GM19467 (cell line): Measurements from ENCODE around the gene SPECC1.
"Not testable (repeated sequence)": the region's sequence is repeated elsewhere in the genome, so short reads cannot be mapped to it uniquely, and the experiment has no call there.

Source experiments
- ATAC-seq: cut with Tn5 transposase; IDR thresholded peaks from one replicate; pipeline ENCODE4 v1.9.1; 2021; ENCODE audit warnings: mild to moderate bottlenecking, moderate library complexity; ENCODE audit not compliant: unreplicated experiment

The SPECC1 gene

DNA sequence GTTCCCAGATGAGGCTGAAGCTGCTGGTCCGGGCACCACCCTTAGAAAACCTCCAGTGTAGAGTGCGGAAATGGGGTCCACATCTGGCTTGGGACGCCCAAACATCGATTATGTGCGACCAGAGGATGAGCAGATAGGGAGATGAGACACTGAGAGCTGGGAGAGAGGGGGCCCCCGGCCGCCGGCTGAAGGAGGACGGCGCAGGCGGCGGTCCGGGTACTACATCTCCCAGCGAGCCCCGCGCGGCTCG is 182 bp upstream of the SPECC1 start:
- ATAC-seq, result no peak

DNA sequence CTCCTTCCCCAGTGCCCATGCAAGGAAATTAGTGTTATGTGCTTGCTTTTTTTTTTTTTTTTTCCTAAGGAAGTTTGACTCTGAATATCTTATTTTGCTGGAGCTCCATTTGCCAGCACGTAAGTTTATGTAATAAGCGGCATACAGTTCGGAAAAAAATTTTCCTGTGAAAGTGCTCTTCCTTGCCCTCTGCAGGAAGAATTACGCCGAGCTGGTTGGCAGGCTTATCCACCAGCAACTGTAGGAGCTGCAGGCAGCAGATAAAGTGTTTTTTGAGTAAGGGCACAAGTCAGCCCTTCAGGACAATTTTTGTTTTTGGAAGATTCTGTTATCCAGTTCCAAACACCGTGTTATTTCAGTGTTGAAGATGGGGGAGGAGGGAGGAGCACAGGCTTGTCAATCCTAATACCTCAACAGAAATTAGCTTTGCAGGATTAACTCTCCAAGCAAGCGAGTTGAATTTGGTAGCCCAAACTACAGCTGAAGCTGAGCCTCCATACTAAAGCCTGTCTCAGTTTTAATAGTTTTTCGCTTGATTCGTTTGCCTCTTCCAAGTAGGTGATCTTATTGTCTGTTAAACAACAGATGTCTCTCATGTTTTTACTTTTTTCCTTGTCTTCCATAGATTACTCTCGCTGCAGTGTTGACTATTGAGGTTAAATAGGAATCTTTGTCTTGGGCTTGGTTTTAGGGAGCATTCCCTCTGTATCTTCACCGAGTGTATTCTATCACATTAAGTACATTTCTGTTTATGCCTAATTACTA is 1.1 kb downstream of the SPECC1 start:
- ATAC-seq, result no peak

DNA sequence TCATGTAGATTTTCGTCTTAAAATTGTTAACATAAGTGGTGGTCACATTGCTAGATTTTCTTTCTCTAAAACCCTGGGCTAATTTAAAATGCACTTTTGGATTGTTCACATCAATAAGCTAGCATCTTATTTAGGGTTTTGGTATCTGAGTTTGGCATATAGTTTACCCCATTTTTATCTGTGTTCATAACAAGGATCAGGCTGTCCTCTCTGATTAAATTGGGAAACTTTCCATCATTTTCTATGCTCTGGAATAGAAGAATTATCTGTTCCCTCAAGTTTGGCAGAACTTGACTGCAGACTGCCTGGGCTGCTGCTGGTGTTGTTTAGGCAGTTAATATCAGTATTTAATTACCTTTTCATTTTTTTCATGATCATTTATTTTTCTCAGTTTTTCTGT is 1.8 kb downstream of the SPECC1 start:
- no peak for ATAC-seq

DNA sequence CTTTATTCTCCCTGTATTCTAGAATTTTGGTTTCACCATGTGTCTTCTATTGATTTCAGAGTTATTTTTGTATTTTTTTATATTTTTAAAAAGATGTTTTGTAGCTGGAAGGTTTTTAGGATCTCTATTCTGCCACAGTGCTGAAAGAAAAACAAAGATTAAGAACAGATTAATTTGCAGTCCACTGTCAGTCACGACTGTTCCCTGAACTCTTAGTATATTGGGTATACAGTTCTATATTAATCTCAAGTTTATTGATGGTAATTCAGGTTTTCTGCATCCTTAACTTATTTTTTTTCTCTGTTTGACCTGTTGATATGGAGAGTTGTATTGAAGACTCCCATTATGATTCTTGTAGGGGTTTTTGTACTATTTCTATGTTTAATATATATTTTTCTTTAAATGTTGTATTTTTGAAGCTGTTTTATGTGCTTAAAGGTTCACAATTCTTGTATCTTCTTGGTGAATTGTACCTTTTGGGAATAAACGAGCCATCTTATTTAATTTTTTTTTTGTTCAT is 2.9 kb downstream of the SPECC1 start:
- ATAC-seq, result no peak

DNA sequence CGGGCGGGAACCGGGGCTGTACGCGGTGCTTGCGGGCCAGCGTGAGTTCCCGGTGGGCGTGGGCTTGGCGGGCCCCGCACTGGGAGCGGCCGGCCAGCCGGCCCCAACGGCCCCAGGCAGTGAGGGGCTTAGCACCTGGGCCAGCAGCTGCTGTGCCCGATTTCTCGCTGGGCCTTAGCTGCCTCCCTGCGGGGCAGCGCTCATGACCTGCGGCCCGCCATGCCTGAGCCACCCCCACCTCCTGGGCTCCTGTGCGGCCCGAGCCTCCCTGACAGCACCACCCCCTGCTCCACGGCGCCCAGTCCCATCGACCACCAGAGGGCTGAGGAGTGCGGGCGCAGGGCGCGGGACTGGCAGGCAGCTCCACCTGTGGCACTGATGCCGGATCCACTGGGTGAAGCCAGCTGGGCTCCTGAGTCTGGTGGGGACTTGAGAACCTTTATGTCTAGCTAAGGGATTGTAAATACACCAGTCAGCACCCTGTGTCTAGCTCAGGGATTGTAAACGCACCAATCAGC is 7.4 kb downstream of the SPECC1 start:
- ATAC-seq, result not testable (repeated sequence)

DNA sequence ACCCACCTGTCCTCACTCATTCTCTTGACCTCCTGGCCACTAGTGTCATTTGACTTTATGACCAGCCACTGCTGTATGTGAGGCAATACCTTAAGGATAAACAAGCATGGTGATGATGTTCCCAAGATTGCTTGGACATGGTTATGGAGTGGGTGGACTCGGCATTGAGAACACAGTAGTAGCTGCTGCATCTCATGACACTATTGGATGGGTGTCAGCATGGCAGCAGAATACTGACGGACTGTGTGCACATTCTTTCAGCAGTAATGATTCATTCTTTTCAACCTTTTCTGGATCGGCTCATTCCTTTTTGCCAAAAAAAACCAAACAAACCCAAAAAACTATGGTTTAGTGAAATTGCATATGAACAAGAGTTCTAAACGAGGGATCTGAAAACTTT is 13.5 kb downstream of the SPECC1 start:
- no peak for ATAC-seq

DNA sequence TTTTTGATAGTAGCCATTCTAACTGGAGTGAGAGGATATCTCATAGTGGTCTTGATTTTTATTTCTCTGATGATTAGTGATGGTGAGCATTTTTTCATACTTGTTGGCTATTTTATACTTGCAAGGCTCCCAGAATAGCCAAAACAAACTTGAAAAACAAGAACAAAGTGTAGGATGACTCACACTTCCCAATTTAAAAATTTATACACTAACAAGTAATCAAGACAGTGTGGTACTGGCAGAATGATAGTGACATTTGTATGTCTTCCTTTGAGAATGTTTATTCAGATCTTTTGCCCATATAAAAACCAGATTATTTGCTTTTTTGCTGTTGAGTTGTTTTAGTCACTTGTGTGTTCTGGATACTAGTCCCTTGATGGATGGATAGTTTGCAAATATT is 17.8 kb downstream of the SPECC1 start:
- ATAC-seq, result no peak

DNA sequence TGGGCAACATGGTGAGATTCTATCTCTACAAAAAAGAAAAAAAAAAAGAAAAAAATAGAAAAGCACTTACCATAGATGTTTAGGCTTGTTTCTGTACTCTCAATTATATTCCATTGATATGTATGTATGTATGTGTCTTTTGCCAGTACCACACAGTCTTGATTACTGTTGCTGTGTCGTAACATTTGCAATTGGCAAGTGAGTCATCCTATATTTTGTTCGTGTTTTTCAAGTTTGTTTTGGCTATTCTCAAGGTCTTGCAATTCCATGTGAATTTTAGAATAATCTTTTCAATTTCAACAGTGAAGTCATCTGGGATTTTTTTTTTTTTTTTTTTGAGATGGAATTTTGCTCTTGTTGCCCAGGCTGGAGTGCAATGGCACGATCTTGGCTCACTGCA is 19.3 kb downstream of the SPECC1 start:
- ATAC-seq, result no peak

DNA sequence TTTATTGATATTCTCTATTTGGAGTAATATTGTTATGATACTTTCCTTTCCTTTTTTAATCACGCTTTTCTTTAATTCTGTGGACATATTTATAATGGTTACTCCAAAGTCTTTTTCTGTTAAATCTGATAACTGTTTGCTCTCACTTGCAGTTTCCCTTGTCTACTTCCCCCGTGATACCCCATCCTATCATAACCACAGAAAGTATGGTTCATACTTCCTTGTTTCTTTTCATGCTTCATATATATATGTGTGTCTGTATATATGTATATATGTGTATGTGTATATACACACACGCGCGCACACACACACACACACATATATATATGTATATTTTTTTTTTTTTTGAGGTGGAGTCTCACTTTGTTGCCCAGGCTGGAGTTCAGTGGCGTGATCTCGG is 23.5 kb downstream of the SPECC1 start:
- ATAC-seq, result no peak

DNA sequence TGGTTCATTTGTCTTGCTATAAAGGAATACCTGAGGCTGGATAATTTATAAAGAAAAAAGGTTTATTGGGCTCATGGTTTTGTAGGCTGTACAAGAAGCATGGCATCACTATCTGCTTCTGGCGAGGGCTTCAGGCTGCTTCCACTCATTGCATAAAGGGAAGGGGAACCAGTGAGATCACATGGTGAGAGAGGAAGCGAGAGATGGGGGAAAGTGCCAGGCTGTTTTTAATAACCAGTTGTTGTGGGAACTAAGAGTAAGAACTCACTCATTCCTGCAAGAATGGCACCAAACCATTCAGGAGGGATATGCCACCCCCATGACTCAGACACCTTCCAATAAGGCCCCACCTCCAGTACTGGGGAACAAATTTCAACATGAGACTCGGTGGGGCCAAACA is 24.3 kb downstream of the SPECC1 start:
- no peak for ATAC-seq

DNA sequence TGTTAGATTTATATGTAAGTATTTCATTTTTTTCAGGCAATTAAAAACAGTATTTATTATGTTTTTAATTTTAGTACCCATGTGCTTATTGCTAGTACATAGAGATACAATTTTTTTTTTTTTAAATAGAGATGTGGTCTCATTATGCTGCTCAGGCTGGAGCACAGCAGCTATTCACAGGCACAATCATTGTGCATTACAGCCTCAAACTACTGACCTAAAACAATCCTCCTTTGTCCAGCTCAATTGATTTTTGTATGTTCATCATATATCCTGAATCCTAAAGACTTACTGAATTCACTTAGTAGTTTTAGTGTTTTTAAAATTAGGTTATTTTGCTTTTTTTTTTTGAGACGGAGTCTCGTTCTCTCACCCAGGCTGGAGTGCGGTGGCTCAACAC is 26.3 kb downstream of the SPECC1 start:
- no peak for ATAC-seq

DNA sequence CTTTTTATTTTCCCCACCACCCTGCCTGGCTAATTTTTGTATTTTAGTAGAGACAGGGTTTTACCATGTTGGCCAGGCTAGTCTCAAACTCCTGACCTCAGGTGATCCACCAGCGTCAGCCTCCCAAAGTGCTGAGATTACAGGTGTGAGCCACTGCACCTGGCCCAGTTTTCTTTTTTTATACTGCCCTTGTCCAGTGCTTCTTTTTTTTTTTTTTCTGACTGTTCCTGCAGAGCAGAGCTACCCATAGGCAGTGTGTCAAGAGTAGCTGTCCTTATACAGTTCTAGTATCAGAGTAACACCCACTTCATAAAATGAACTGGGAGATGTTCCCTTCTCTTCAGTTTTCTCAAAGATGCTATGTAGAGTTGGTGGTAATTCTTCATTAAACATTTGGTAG is 28.1 kb downstream of the SPECC1 start:
- not testable (repeated sequence) for ATAC-seq

DNA sequence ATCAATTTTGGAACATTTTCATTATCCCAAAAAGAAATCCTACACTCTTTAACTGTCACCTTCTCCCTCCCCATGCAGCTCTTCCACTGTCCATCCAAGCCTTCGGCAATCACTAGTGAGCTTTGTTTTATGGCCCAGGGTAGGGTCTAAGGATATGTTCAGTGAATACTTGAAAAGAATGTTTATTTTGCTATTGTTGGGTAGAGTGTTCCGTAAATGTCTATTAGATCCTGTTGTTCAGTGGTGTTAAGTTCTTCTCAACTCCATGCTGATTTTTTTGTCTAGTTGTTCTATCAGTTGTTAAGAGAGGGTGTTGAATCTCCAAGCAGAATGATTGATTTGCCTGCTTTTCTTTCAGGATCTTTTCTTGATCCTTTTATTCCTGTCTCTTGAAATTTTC is 29.9 kb downstream of the SPECC1 start:
- no peak for ATAC-seq

DNA sequence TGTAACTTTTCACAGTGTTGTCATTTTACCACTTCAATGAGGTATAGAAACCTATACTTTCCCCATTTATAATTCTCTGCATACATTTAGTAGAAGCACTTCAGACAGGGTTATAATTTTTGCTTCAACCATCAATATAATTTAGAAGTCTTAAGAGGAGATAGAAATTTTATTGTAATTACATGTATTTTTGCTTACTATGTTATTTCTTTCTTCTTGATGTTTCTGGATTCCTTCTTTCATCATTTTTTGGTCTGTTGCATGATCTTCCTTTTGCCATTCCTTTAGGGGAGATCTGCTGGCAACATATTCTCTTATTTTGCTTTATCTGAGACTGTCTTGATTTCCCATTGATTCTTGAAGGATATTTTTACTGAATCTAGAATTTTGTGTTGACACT is 31.1 kb downstream of the SPECC1 start:
- no peak for ATAC-seq

DNA sequence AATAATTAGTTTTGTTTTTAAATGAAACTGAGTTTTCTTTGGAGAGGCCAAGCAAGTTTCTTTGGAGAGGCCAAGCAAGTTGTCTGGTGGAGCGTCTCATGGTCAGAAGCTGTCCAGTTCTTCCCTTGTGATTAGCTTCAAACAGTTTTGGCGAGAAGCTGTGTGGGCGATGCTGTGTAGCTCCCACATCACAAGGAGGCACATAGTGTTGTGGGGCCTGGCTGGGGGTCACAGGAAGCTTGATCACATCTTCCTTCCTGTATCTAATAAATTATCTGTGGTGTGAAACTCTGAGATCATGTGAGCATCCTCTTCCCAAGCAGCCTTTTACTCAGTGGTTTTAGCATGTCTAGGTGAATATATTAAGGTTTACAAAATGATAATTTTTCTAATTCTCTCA is 33.9 kb downstream of the SPECC1 start:
- no peak for ATAC-seq

DNA sequence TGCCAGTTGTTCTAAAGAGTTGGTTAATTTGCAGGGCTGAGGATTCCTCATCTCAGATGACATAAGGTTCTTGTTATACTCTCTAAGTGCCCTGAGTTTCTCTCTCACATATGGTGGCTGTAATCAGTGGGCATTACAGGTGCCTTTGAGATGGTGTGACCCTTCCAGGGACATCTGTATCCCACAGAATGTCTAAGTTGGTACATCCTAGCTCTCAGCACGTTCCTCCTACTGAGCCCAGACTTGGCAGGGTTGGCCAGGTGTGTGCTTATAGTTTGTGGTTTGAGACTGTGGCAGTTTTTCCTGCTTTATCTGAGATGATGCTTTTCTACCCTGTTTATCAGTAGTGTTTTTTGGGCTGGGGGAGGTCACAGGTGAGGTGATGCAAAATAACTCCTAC is 36.3 kb downstream of the SPECC1 start:
- no peak for ATAC-seq

DNA sequence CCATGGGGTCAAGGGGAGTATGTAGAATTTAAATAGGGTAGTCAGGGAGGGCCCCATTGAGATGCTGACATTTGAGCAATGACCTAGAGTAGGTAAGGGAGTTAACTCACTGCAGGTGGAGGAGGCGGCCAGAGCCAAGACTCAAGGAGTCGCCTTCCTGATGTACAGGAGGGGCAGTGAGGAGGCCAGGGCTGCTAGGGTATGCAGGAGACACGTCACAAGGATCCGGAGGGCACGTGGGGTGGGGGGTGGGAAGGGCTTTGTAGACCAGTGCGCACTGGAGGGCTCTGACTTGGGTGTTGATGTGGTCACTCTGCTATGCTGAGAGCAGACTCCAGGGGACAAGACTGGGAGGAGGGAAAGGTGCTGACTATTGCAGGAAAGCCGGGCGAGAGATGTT is 37.5 kb downstream of the SPECC1 start:
- ATAC-seq, result no peak

DNA sequence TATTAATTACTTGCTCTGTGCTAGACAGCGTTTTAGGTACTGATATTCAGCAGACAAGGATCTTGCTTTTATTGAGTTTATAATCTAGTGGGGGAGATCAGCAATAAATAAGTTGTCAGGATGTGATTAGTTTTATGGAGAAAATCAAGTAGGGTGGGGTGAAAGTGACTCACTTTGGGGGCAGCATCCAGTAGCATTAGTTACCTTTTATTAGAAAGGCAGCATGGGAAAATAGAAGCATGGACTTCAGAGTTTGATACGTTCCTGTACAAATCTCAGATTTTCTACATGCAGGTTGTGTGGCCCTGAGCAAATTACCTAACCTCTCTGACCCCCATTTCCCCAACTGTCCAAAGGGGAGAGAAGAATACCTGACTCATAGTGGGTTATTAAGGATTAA is 42.5 kb downstream of the SPECC1 start:
- no peak for ATAC-seq

DNA sequence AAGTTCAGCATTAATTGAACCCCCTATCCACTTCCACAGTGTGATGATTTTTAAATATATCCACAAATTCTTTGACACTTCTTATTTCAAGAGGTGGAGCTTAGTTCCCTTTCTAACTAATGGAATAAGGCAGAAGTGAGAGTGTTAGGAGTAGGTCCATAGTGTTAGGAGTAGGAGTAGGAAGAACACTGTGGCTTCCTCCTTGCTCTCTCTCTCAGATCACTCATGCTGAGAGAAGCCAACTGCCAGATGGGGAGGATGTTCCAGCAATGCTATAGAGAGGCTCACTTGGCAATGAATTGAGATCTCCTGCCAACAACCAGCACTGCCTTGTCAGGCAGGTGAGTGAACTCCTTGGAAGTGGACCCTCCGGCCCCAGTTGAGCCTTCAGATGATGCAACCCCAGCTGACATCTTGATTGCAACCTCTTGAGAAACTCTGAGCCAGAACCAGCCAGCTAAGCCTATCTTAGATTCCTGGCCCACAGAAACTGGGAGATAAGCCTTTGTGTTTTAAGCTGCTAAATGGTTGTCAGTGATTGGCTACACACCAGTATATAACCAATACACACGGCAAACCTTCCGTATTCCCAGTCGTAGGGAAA is 44.3 kb downstream of the SPECC1 start:
- no peak for ATAC-seq

DNA sequence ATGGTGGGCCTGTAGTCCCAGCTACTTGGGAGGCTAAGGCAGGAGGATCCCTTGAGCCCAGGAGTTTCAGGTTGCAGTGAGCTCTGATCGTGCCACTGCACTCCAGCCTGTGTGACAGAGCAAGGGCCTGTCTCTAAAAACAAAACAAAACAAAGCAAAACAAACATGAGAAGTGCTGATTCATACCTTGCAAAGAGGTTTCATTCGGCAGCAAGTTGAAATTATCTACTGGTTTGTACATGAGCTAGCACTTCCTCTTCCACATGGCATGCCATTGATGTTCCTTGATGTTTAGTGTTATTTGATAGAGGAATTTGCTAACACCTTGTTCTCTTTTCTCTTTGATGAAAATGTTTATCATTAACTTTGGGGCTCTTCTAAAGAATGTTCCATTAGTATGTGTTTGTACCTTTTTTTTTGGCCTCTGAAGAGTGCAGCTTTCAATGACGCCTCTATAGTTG is 50.6 kb downstream of the SPECC1 start:
- ATAC-seq, result no peak

DNA sequence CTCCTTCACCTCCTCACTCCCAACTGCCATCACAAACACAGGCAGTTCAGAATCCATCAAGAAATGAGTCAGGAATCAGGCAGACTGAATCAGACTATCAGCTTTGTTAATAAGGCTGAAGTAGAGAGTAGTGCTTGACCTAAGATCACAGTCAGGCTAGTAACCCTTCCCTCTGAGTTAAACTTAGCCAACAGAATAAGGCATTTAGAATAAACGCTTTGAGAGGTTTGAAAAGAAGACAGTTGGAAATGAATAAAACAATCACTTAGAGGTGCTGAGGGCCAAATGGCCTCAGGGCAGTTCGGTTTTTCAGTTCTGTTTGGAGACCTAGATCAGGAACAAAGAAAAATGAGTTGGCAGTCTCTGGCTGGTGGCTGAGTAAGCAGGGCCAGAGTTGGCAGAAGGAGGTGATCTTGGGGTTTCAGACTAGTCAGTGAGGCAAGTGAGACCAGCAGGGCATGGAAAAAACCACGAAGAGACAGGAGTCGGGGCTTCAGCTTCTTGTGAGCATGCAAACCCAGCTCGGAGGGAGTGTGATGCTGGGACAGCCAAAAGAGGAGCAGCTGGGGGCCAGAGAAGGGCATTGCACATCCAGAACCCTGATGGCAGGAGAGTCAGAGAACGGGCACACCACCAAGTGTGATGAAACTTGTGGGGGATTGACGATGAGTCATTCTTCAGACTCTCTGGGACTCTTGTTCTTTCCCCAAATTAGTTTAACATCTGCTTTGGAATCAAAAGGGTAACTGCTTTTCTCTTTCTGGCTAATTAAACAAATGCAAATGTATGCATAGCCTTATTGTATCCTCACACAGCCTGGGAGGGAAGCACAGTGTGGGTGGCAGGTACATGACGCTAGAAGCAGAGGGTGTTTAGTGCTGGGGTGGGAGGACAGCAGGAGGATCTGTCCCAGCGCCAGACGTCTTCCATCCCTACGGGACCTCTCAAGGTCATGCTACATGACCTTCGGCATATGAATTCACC is 54.8 kb downstream of the SPECC1 start:
- ATAC-seq, result no peak
